Tibial nerve (tissue), 4 donors: ENCODE measurements around the gene DOK3.

ENCODE experiments used
- EP300 ChIP-seq, 2 donors: sonication (generic); formaldehyde crosslinking; IDR thresholded peaks; one replicate each; pipeline ENCODE4 v1.6.1; 2017; ENCODE audit warnings: antibody characterized with exemption in 2 of 2, mild to moderate bottlenecking in 1 of 2
- POLR2A ChIP-seq, 2 donors: fragments of 450-650 bp; IDR thresholded peaks; one replicate each; pipeline ENCODE4 v1.6.1; 2017; ENCODE audit warnings: antibody characterized with exemption in 2 of 2, mild to moderate bottlenecking in 2 of 2, moderate library complexity in 2 of 2
- TF ChIP-seq, protein P1 (sequence below), 5 experiments: fragments of 200-600 bp in 3 of 5; fragments of 450-650 bp in 2 of 5; sonication (generic) in 3 of 5; IDR thresholded peaks; one replicate each; pipeline ENCODE4 v1.5.1; 2016 to 2019; ENCODE audit warnings: antibody characterized with exemption in 5 of 5, mild to moderate bottlenecking in 3 of 5, moderate library complexity in 2 of 5

DNA sequence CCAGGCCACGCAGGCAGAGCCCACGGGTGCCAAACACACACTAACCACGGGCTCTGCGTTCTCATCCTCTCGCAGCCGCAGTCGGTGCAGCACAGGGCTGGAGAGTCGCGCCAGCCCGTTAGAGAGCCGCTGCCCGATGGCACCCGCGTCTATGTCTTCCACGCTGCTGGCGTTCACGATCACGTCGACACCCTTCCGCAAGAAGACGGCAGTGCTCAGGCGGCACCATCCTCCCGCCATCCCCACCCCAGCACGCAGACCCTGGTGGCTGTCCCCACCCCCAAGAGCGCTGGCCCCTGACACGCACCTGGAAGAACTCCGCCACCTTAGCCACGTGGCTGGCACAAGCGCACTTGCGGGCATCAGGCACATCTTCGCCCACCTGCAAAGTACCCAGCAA lies 42.2 kb downstream of the DOK3 start:
- TF ChIP-seq, protein P1, sequence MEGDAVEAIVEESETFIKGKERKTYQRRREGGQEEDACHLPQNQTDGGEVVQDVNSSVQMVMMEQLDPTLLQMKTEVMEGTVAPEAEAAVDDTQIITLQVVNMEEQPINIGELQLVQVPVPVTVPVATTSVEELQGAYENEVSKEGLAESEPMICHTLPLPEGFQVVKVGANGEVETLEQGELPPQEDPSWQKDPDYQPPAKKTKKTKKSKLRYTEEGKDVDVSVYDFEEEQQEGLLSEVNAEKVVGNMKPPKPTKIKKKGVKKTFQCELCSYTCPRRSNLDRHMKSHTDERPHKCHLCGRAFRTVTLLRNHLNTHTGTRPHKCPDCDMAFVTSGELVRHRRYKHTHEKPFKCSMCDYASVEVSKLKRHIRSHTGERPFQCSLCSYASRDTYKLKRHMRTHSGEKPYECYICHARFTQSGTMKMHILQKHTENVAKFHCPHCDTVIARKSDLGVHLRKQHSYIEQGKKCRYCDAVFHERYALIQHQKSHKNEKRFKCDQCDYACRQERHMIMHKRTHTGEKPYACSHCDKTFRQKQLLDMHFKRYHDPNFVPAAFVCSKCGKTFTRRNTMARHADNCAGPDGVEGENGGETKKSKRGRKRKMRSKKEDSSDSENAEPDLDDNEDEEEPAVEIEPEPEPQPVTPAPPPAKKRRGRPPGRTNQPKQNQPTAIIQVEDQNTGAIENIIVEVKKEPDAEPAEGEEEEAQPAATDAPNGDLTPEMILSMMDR (IDR thresholded peaks at IDR 0.05), result no peak
- TF ChIP-seq POLR2A (IDR thresholded peaks at IDR 0.05), result no peak
- TF ChIP-seq EP300 (IDR thresholded peaks at IDR 0.05), result no peak
